ENCODE data around the gene CD44. TPM values are rescaled to one million over a fixed set of nuclear protein-coding genes. Genes with fewer than 3 reads are reported as not detected.

Gene CD44
- total RNA-seq, 2 donors from 2014 or later = 321 to 613 TPM

- no peak for ATAC-seq (ENCODE audit: insufficient number of reproducible peaks, low FRiP score, low read depth)
- H3K36me3 ChIP-seq = peaks cover 26% of the 10 kb centered on the region
- H3K27me3 ChIP-seq (replicated peaks; ENCODE audit: insufficient read depth) = no peaks in the 10 kb centered on the region
- peaks cover 26 to 37% of the 10 kb centered on the region in 2 donors for H3K4me1 ChIP-seq (ENCODE audit: control insufficient read depth in 1 of 2, low read depth in 2 of 2)
- no peaks in the 10 kb centered on the region for H3K9me3 ChIP-seq
- H3K4me3 ChIP-seq = no peak overlapping the region
- DNase-seq (ENCODE audit: low spot score) = no peak
- H3K27ac ChIP-seq = no peak overlapping the region
- TF ChIP-seq CTCF (IDR thresholded peaks at IDR 0.05) = no peak
Observed at GRCh38 chr11:35182317-35182939, 43.5 kb downstream of the CD44 start.

GRCh38 chr11:35183326-35183925 lies 44.5 kb downstream of the CD44 start:
- no peak for ATAC-seq (ENCODE audit: insufficient number of reproducible peaks, low FRiP score, low read depth)
- H3K9me3 ChIP-seq = no peaks in the 10 kb centered on the region
- H3K4me1 ChIP-seq (ENCODE audit: control insufficient read depth in 1 of 2, low read depth in 2 of 2) = peaks cover 29 to 33% of the 10 kb centered on the region in 2 donors
- no peak for TF ChIP-seq CTCF (IDR thresholded peaks at IDR 0.05)
- peaks cover 17% of the 10 kb centered on the region for H3K36me3 ChIP-seq
- no peak overlapping the region for H3K4me3 ChIP-seq
- no peaks in the 10 kb centered on the region for H3K27me3 ChIP-seq (replicated peaks; ENCODE audit: insufficient read depth)
- no peak for DNase-seq (ENCODE audit: low spot score)
- H3K27ac ChIP-seq = peak overlapping the region in 1 of 2 donors; percentile 24

- no peak for TF ChIP-seq CTCF (IDR thresholded peaks at IDR 0.05)
- peaks cover 28% of the 10 kb centered on the region for H3K36me3 ChIP-seq
- DNase-seq (ENCODE audit: low spot score) (no peak), ATAC-seq (ENCODE audit: insufficient number of reproducible peaks, low FRiP score, low read depth) (no peak)
- no peaks in the 10 kb centered on the region for H3K27me3 ChIP-seq (replicated peaks; ENCODE audit: insufficient read depth)
- H3K4me1 ChIP-seq (ENCODE audit: control insufficient read depth in 1 of 2, low read depth in 2 of 2) = peaks cover 12 to 14% of the 10 kb centered on the region in 2 donors
- H3K27ac ChIP-seq = peak overlapping the region in 1 of 2 donors; percentile 6
- no peak overlapping the region for H3K4me3 ChIP-seq
- no peaks in the 10 kb centered on the region for H3K9me3 ChIP-seq
Observed at GRCh38 chr11:35185696-35186095, 46.7 kb downstream of the CD44 start.

- no peak overlapping the region for H3K4me3 ChIP-seq
- no peaks in the 10 kb centered on the region for H3K27me3 ChIP-seq (replicated peaks; ENCODE audit: insufficient read depth)
- no peak overlapping the region for H3K27ac ChIP-seq
- no peaks in the 10 kb centered on the region for H3K9me3 ChIP-seq
- no peak for TF ChIP-seq CTCF (IDR thresholded peaks at IDR 0.05)
- ATAC-seq (ENCODE audit: insufficient number of reproducible peaks, low FRiP score, low read depth) (no peak), DNase-seq (ENCODE audit: low spot score) (no peak)
- H3K36me3 ChIP-seq = peaks cover 38% of the 10 kb centered on the region
- peaks cover 13 to 14% of the 10 kb centered on the region in 2 donors for H3K4me1 ChIP-seq (ENCODE audit: control insufficient read depth in 1 of 2, low read depth in 2 of 2)
Observed at GRCh38 chr11:35187996-35188395, 49.0 kb downstream of the CD44 start.

- no peak for TF ChIP-seq CTCF (IDR thresholded peaks at IDR 0.05)
- Histone ChIP-seq H3K9me3 (no peaks in the 10 kb centered on the region), H3K27ac (no peak overlapping the region), H3K27me3 (replicated peaks; ENCODE audit: insufficient read depth) (no peaks in the 10 kb centered on the region), H3K36me3 (peaks cover 25% of the 10 kb centered on the region), H3K4me1 (ENCODE audit: control insufficient read depth in 1 of 2, low read depth in 2 of 2) (peaks cover 14 to 17% of the 10 kb centered on the region in 2 donors), H3K4me3 (no peak overlapping the region)
- no peak for ATAC-seq (ENCODE audit: insufficient number of reproducible peaks, low FRiP score, low read depth)
- DNase-seq (ENCODE audit: low spot score) = no peak
Observed at GRCh38 chr11:35190804-35191348, 51.9 kb downstream of the CD44 start.

All from thoracic aorta (tissue), 2 donors.